GM13977 (cell line): Measurements from ENCODE around the gene SERTAD1.
"Not testable (repeated sequence)": the region's sequence is repeated elsewhere in the genome, so short reads cannot be mapped to it uniquely, and the experiment has no call there.

Source experiments
- DNase-seq: peaks from one replicate; pipeline ENCODE4 v3.0.0; 2012; ENCODE audit warnings: low spot score
- CTCF ChIP-seq: IDR thresholded peaks from 2 replicates; pipeline ENCODE4 v1.5.1; 2012; ENCODE audit warnings: mild to moderate bottlenecking, control low read depth; ENCODE audit not compliant: insufficient read depth; ENCODE audit errors: extremely low read depth, missing control alignments
- in situ Hi-C: fragments of 300-500 bp; cut with MboI; formaldehyde crosslinking; loops from one replicate; pipeline ENCODE4 v1.12.0; 2022; ENCODE audit warnings: low sequenced_read_pairs, low pct_unique_long_range_greater_than_20kb, mixed read lengths, inconsistent platforms; ENCODE audit not compliant: unreplicated experiment

SERTAD1 gene

GRCh38 chr19:40460185-40460584, 34.4 kb upstream of the SERTAD1 start:
- DNase-seq = no peak
- no peak for TF ChIP-seq CTCF
- in situ Hi-C loops = no loop called here

DNA sequence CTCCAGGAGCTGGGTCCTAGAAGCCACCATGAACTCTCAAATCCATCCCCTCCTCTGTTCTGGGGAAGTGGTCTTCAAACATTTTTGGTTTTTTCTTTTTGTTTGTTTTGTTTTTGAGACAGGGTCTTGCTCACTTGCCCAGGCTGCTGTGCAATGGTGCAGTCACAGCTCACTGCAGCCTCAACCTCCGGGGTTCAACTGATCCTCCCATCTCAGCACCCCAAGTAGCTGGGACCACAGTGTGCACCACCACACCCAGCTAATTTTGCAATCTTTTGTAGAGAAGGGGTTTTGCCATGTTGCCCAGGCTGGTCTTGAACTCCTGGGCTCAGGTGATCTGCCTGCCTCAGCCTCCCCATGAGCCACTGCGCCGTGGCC, 32.8 kb upstream of the SERTAD1 start:
- in situ Hi-C loops = no loop called here
- TF ChIP-seq CTCF = no peak
- DNase-seq = no peak

GRCh38 chr19:40457953-40458596, 32.3 kb upstream of the SERTAD1 start:
- no peak for DNase-seq
- in situ Hi-C loops = no loop called here
- TF ChIP-seq CTCF = no peak

DNA sequence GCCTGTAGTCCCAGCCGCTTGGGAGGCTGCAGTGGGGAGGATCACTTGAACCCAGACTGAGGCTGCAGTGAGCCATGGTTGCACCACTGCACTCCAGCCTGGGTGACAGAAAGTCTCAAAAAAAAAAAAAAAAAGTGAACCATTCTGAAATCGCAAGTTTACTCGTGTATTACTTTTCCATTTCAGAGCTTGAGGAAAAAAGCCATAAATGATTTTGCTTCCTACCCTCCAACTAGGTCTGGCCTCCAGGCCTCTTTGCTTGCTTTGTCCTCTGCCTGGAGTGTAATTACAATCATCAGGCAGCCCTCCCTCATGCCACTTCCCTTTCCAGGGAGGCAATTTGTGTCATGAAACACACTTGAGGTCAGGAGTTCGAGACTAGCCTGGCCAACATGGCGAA, 31.3 kb upstream of the SERTAD1 start:
- in situ Hi-C loops = no loop called here

GRCh38 chr19:40453943-40454342, 28.2 kb upstream of the SERTAD1 start:
- in situ Hi-C loops, DNase-seq: not testable (repeated sequence)

More for the DNA sequence above, 31.3 kb upstream of the SERTAD1 start:
- DNase-seq = no peak
- no peak for TF ChIP-seq CTCF

DNA sequence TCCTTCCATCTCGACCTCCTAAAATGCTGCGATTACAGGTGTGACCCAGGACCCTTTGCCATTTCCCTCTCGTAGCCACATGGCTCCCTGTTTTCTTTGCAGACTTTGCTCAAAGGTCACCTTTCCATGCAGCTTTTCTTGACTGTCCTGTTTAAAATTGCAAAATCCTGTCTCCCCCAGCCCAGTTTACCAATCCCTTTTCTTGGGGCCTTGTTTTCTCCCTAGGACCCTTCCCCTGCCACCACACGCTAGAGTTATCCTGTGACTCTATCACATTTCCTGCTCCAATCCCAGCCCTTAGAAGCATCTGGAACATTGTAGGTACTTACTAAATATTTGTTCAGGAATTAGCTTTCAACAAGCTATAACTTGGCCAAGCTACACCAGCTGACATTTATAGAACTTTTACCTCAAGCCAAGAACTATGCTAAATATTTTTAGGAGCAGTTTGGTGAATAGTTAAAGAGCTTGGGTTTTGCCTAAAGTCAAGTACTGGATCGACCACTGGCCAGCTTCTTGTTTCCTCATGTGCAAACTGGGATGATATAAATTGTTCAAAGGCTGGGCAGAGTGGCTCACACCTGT, 27.5 kb upstream of the SERTAD1 start:
- in situ Hi-C loops = no loop called here
- no peak for TF ChIP-seq CTCF
- DNase-seq = no peak

GRCh38 chr19:40452016-40452415, 26.2 kb upstream of the SERTAD1 start:
- TF ChIP-seq CTCF = no peak
- in situ Hi-C loops = no loop called here
- DNase-seq = no peak
